HepG2 (cell line): ENCODE measurements around the gene GNG4. TPM values are rescaled to one million over a fixed set of nuclear protein-coding genes. Genes with fewer than 3 reads are reported as not detected.

Source experiments
- AHR ChIP-seq: IDR thresholded peaks from 2 replicates; pipeline ENCODE4 v1.6.1; 2018; ENCODE audit warnings: missing genetic modification reagents, missing compliant biosample characterization
- ARNT2 ChIP-seq: sonication (generic); formaldehyde crosslinking; IDR thresholded peaks from 2 replicates; pipeline ENCODE4 v1.8.0; 2022; ENCODE audit warnings: mild to moderate bottlenecking, low read depth, missing genetic modification reagents, moderate library complexity
- FOXO1 ChIP-seq: sonication (generic); formaldehyde crosslinking; IDR thresholded peaks from 2 replicates; pipeline ENCODE4 v1.4.0; 2020; ENCODE audit warnings: missing genetic modification reagents
- KDM6A ChIP-seq: IDR thresholded peaks from 2 replicates; pipeline ENCODE4 v1.6.1; 2016; ENCODE audit warnings: low read depth
- MEIS2 ChIP-seq: sonication (generic); formaldehyde crosslinking; IDR thresholded peaks from 2 replicates; pipeline ENCODE4 v1.9.0; 2021; ENCODE audit warnings: mild to moderate bottlenecking, missing genetic modification reagents
- MXI1 ChIP-seq: IDR thresholded peaks from 3 replicates; pipeline ENCODE4 v1.6.1; 2012; ENCODE audit warnings: low read depth, low read length, inconsistent platforms, borderline replicate concordance
- MYC ChIP-seq: sonication (generic); formaldehyde crosslinking; IDR thresholded peaks from 2 replicates; pipeline ENCODE4 v1.9.0; 2021; ENCODE audit warnings: missing genetic modification reagents, borderline replicate concordance
- NONO ChIP-seq, 2 experiments: fragments of 450-650 bp in 1 of 2; sonication (generic) in 1 of 2; formaldehyde crosslinking in 1 of 2; IDR thresholded peaks in 1 of 2; conservative IDR thresholded peaks in 1 of 2; 2 replicates each; pipeline versions ENCODE4 v1.6.1 to v1.8.0; 2017 to 2022; ENCODE audit warnings: mild to moderate bottlenecking in 1 of 2, missing genetic modification reagents in 1 of 2, moderate library complexity in 1 of 2
- RARA ChIP-seq: IDR thresholded peaks from 2 replicates; pipeline ENCODE4 v1.6.1; 2016; ENCODE audit warnings: missing genetic modification reagents, missing compliant biosample characterization
- RXRA ChIP-seq: sonication (generic); formaldehyde crosslinking; IDR thresholded peaks from 2 replicates; pipeline ENCODE4 v1.5.1; 2020; ENCODE audit warnings: missing genetic modification reagents
- RXRB ChIP-seq: IDR thresholded peaks from 2 replicates; pipeline ENCODE4 v1.6.1; 2016; ENCODE audit warnings: borderline replicate concordance, missing genetic modification reagents, missing compliant biosample characterization
- SALL2 ChIP-seq: sonication (generic); formaldehyde crosslinking; IDR thresholded peaks from 2 replicates; pipeline ENCODE4 v1.8.1; 2023; ENCODE audit warnings: mild to moderate bottlenecking, missing genetic modification reagents, inconsistent platforms
- THAP11 ChIP-seq: IDR thresholded peaks from 2 replicates; pipeline ENCODE4 v1.6.1; 2016; ENCODE audit warnings: missing biosample characterization, missing genetic modification reagents
- XRCC5 ChIP-seq: fragments of 200-400 bp; formaldehyde crosslinking; optimal IDR thresholded peaks from 2 replicates; pipeline ENCODE3; 2017; ENCODE audit warnings: mild to moderate bottlenecking, low read length
- ZMYM3 ChIP-seq: sonication (generic); formaldehyde crosslinking; IDR thresholded peaks from 2 replicates; pipeline ENCODE4 v1.5.1; 2020; ENCODE audit warnings: mild to moderate bottlenecking, missing genetic modification reagents
- ZNF230 ChIP-seq: sonication (generic); formaldehyde crosslinking; IDR thresholded peaks from 2 replicates; pipeline ENCODE4 v1.4.0; 2020; ENCODE audit warnings: mild to moderate bottlenecking, missing genetic modification reagents
- ZNF431 ChIP-seq: sonication (generic); formaldehyde crosslinking; IDR thresholded peaks from 2 replicates; pipeline ENCODE4 v1.9.0; 2022; ENCODE audit warnings: missing genetic modification reagents, low read depth, mild to moderate bottlenecking, borderline replicate concordance
- ZNF441 ChIP-seq: sonication (generic); formaldehyde crosslinking; IDR thresholded peaks from 2 replicates; pipeline ENCODE4 v1.7.0; 2021; ENCODE audit warnings: missing genetic modification reagents, borderline replicate concordance
- ZSCAN21 ChIP-seq: sonication (generic); formaldehyde crosslinking; IDR thresholded peaks from 2 replicates; pipeline ENCODE4 v1.8.0; 2022; ENCODE audit warnings: mild to moderate bottlenecking, missing genetic modification reagents, moderate library complexity, borderline replicate concordance
- polyA plus RNA-seq, 8 experiments: library from polyadenylated mRNA; depleted of rRNA in 3 of 8; stranded (reverse) in 7 of 8; unstranded in 1 of 8; fragments of >200 nt; fragmentation: Illumina TruSeq in 4 of 8; extraction: Trizol in 4 of 8; gene quantifications; 2 replicates each; pipeline versions ENCODE4 v1.2.1 to v1.2.3, GENCODE V29; 2011 to 2016; ENCODE audit warnings: low read depth in 4 of 8, missing spikeins in 1 of 8, mixed read lengths in 1 of 8; ENCODE audit not compliant: insufficient read depth in 1 of 8
- total RNA-seq, 5 experiments: library from RNA; depleted of rRNA; stranded (reverse); fragments of >200 nt; fragmentation: Illumina TruSeq; extraction: Trizol; gene quantifications; 2 replicates each; pipeline ENCODE4 v1.2.3, GENCODE V29; 2016; ENCODE audit warnings: low read depth in 1 of 5
- TF ChIP-seq, protein P1 (sequence below): sonication (generic); formaldehyde crosslinking; conservative IDR thresholded peaks from 2 replicates; pipeline ENCODE4 v1.8.0; 2022; ENCODE audit warnings: mild to moderate bottlenecking, moderate library complexity, missing genetic modification reagents
- TF ChIP-seq, protein P2 (sequence below): IDR thresholded peaks from 2 replicates; pipeline ENCODE4 v1.4.0; 2020; ENCODE audit warnings: mild to moderate bottlenecking, missing genetic modification reagents
- TF ChIP-seq, protein P3 (sequence below): IDR thresholded peaks from 2 replicates; pipeline ENCODE4 v1.6.1; 2016; ENCODE audit warnings: missing compliant biosample characterization, missing genetic modification reagents, borderline replicate concordance
- TF ChIP-seq, protein P4 (sequence below): IDR thresholded peaks from 2 replicates; pipeline ENCODE4 v1.6.1; 2016; ENCODE audit warnings: low read depth, borderline replicate concordance

Gene GNG4
- total and polyA plus RNA-seq, 2 of the 13 experiments (the other 11 are each of a cell fraction or from before 2014, with no cell fraction given), result 27.1 to 69.5 TPM

DNA sequence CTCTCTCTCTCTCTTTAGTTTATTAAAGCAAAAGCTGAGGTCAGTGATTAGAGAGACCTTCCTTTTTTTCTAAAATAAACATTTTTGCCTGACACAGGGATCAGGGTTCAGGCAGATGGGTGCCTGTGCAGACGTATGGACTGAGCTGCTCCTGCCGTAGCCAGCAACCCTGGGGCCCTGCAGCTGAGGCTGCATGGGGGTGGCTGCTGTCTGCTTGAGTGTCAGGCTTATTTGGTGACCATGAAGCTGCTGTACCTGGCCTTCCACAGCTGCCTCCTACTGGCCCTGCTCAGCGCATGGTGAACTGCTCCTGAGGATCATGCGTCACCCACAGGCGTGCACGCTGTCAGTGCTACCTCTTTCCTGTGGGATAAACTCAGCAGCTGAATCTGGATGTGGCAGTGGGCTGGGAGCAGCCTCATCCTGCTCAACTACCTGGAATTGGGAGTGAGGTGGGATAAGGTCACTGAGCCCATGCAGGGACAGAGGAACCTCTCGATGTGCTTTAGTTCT is 35.1 kb downstream of the GNG4 start (continued):
- TF ChIP-seq THAP11 (CRISPR knock-in tag) (0 out of 2 replicates have a peak, but pooled peaks have one; percentile 35), AHR (CRISPR knock-in tag) (peak; percentile 61; the same call in 1 of the 2 replicates), RXRB (CRISPR knock-in tag) (peak; percentile 46; the same call in 1 of the 2 replicates), MYC (peak; percentile 85; the same call in 1 of the 2 replicates), NONO (IDR thresholded peaks at IDR 0.05) (no peak), NONO (CRISPR knock-in tag; conservative IDR thresholded peaks at IDR 0.05) (0 out of 2 replicates have a peak, but pooled peaks have one; percentile 13), FOXO1 (peak; percentile 51; the same call in 1 of the 2 replicates), ZNF431 (no peak), MEIS2 (no peak), ZSCAN21 (CRISPR knock-in tag) (peak; percentile 60; the same call in 1 of the 2 replicates), MXI1 (peak; percentile 68; the same call in 1 of the 3 replicates), RXRA (CRISPR knock-in tag) (peak; percentile 76), ZNF441 (CRISPR knock-in tag) (0 out of 2 replicates have a peak, but pooled peaks have one; percentile 29), ZNF230 (CRISPR knock-in tag) (peak; percentile 31; the same call in 1 of the 2 replicates), XRCC5 (peak; percentile 77), SALL2 (CRISPR knock-in tag) (no peak), RARA (CRISPR knock-in tag) (peak; percentile 49), KDM6A (peak; percentile 51), ZMYM3 (CRISPR knock-in tag) (peak; percentile 73), ARNT2 (CRISPR knock-in tag) (0 out of 2 replicates have a peak, but pooled peaks have one; percentile 39)
- TF ChIP-seq, protein P1, sequence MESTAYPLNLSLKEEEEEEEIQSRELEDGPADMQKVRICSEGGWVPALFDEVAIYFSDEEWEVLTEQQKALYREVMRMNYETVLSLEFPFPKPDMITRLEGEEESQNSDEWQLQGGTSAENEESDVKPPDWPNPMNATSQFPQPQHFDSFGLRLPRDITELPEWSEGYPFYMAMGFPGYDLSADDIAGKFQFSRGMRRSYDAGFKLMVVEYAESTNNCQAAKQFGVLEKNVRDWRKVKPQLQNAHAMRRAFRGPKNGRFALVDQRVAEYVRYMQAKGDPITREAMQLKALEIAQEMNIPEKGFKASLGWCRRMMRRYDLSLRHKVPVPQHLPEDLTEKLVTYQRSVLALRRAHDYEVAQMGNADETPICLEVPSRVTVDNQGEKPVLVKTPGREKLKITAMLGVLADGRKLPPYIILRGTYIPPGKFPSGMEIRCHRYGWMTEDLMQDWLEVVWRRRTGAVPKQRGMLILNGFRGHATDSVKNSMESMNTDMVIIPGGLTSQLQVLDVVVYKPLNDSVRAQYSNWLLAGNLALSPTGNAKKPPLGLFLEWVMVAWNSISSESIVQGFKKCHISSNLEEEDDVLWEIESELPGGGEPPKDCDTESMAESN (CRISPR knock-in tag), result 0 out of 2 replicates have a peak, but pooled peaks have one; percentile 41
- TF ChIP-seq, protein P2, sequence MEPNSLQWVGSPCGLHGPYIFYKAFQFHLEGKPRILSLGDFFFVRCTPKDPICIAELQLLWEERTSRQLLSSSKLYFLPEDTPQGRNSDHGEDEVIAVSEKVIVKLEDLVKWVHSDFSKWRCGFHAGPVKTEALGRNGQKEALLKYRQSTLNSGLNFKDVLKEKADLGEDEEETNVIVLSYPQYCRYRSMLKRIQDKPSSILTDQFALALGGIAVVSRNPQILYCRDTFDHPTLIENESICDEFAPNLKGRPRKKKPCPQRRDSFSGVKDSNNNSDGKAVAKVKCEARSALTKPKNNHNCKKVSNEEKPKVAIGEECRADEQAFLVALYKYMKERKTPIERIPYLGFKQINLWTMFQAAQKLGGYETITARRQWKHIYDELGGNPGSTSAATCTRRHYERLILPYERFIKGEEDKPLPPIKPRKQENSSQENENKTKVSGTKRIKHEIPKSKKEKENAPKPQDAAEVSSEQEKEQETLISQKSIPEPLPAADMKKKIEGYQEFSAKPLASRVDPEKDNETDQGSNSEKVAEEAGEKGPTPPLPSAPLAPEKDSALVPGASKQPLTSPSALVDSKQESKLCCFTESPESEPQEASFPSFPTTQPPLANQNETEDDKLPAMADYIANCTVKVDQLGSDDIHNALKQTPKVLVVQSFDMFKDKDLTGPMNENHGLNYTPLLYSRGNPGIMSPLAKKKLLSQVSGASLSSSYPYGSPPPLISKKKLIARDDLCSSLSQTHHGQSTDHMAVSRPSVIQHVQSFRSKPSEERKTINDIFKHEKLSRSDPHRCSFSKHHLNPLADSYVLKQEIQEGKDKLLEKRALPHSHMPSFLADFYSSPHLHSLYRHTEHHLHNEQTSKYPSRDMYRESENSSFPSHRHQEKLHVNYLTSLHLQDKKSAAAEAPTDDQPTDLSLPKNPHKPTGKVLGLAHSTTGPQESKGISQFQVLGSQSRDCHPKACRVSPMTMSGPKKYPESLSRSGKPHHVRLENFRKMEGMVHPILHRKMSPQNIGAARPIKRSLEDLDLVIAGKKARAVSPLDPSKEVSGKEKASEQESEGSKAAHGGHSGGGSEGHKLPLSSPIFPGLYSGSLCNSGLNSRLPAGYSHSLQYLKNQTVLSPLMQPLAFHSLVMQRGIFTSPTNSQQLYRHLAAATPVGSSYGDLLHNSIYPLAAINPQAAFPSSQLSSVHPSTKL (CRISPR knock-in tag), result 0 out of 2 replicates have a peak, but pooled peaks have one; percentile 54
- TF ChIP-seq, protein P3, sequence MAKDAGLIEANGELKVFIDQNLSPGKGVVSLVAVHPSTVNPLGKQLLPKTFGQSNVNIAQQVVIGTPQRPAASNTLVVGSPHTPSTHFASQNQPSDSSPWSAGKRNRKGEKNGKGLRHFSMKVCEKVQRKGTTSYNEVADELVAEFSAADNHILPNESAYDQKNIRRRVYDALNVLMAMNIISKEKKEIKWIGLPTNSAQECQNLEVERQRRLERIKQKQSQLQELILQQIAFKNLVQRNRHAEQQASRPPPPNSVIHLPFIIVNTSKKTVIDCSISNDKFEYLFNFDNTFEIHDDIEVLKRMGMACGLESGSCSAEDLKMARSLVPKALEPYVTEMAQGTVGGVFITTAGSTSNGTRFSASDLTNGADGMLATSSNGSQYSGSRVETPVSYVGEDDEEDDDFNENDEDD (CRISPR knock-in tag), result peak; percentile 41; the same call in 1 of the 2 replicates
- TF ChIP-seq, protein P4, sequence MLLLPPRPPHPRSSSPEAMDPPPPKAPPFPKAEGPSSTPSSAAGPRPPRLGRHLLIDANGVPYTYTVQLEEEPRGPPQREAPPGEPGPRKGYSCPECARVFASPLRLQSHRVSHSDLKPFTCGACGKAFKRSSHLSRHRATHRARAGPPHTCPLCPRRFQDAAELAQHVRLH (CRISPR knock-in tag), result peak; percentile 55; the same call in 1 of the 2 replicates
